Spinal cord (tissue), 10 donors: Measurements from ENCODE around the gene CAMK1D. TPM values are rescaled to one million over a fixed set of nuclear protein-coding genes. Genes with fewer than 3 reads are reported as not detected.

Source experiments
- DNase-seq, 6 donors: peaks; one replicate each; pipeline versions ENCODE4 v3.0.0 to v3.0.0-alpha.2; 2013 to 2015; ENCODE audit warnings: low spot score in 6 of 6, low read depth in 4 of 6
- H3K27ac ChIP-seq: one replicate; pipeline ENCODE4 v1.5.1; 2013; ENCODE audit warnings: low read depth, low read length, control low read depth
- H3K27me3 ChIP-seq: one replicate; pipeline ENCODE4 v1.6.1; 2013; ENCODE audit warnings: low read length; ENCODE audit not compliant: control insufficient read depth, insufficient read depth
- H3K36me3 ChIP-seq: one replicate; pipeline ENCODE4 v1.6.1; 2013; ENCODE audit warnings: low read length; ENCODE audit not compliant: control insufficient read depth, insufficient read depth
- H3K4me1 ChIP-seq: one replicate; pipeline ENCODE4 v1.6.1; 2013; ENCODE audit warnings: low read length; ENCODE audit not compliant: control insufficient read depth, insufficient read depth
- H3K4me3 ChIP-seq: one replicate; pipeline ENCODE4 v1.5.1; 2013; ENCODE audit warnings: low read depth, low read length, control low read depth
- H3K9me3 ChIP-seq: one replicate; pipeline ENCODE4 v1.6.1; 2013; ENCODE audit warnings: low read length; ENCODE audit not compliant: control insufficient read depth, insufficient read depth
- WGBS: methylation state at CpG from one replicate; pipeline ENCODE4 v1.1.5; 2013; ENCODE audit warnings: missing lambda C conversion rate; ENCODE audit not compliant: insufficient coverage; 5-methylcytosine and 5-hydroxymethylcytosine counted together
- polyA plus RNA-seq, 2 donors: library from polyadenylated mRNA; unstranded; fragments of 120-200 nt; gene quantifications; one replicate each; pipeline ENCODE4 v1.2.1, GENCODE V29; 2013; ENCODE audit not compliant: insufficient read length in 2 of 2
- total RNA-seq, 2 donors: library from RNA; depleted of rRNA in 1 of 2; stranded (reverse); fragments of 120-200 nt in 1 of 2; fragments of >200 nt in 1 of 2; gene quantifications; one replicate each; pipeline versions ENCODE4 v1.2.3 to v1.2.4, GENCODE V29; 2013 to 2014
- donor health status: healthy.

CAMK1D gene
- total and polyA plus RNA-seq, 4 donors: 25.2 to 39.0 (median 33.9) TPM

DNA sequence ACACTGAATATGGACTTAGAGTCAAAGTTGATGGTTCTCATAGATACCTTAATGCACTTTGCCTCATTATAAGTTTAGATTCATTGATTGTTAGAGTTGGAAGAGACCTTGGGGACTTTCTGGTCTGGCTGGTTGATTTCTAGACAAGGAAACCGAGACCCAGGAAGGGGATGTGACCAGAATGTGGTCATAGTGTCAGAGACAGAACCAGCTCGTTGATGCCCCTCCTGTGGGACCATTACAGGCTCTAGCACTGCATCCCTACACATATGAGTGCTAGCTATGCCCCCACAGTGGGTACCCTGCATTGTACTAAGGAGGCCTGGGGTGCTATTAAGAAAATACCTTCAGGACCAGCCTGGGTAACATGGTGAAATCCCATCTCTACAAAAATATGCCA lies 306.6 kb downstream of the CAMK1D start:
- H3K4me1 ChIP-seq: peaks cover 3% of the 10 kb centered on the region
- peaks cover 3% of the 10 kb centered on the region for H3K9me3 ChIP-seq
- no peaks in the 10 kb centered on the region for H3K27me3 ChIP-seq
- no CpG with 5 or more reads among the region's 2 CpGs for WGBS
- H3K27ac ChIP-seq: no peak overlapping the region
- no peak for DNase-seq
- H3K4me3 ChIP-seq: no peak overlapping the region
- no peaks in the 10 kb centered on the region for H3K36me3 ChIP-seq

DNA sequence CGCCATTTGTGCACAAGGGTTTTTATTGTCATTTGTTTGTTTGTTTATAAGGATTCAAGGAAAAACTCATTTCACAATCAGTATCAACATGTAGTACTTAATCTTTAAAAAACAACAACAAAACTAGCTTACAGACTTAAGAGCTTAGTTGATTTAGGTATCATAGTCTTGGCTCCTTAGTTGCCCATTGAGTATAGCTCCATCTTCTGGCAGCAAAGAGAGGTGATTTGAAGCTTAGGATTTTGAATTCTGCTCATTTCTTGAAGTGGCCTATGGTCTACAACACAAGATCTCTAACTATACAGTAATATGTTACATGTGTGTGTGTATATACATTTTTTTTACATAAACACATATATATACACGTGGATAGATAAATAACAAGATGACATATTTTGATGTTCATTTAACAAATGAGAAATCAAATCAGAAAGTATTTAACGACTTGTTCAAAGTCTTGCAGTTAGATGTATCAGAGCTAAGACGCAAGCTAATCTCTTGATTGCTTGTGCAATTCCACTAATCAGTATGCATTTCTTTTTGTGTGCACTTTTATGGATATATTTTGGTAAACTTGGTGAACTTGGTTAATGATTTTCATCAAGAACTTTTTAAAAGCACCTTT lies 307.3 kb downstream of the CAMK1D start:
- Histone ChIP-seq H3K27ac (no peak overlapping the region), H3K4me3 (no peak overlapping the region), H3K4me1 (peaks cover 3% of the 10 kb centered on the region), H3K36me3 (no peaks in the 10 kb centered on the region), H3K9me3 (peaks cover 3% of the 10 kb centered on the region), H3K27me3 (no peaks in the 10 kb centered on the region)
- 83% methylated on average over 1 of the region's 4 CpGs for WGBS
- DNase-seq: peak in 1 of 6 donors; percentile 63

DNA sequence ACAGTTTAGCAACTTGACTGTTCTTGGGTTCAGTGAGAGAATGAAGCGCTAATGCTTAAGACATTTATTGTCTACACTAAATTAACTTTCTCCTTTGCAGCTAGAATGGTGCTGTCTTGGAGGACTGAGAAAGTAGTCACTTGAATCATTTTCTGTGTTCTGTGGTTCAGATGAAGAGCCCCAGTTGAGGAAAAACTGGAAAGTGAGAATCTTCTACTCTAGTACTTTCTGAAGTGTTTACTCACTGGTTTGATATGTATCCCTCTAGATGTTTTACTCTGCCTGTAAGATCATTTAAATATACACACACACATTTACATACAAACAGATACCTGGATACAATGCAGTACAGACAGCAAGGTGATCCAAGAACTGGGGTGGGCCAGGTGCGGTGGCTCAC lies 308.1 kb downstream of the CAMK1D start:
- DNase-seq: no peak
- Histone ChIP-seq H3K4me3 (no peak overlapping the region), H3K27ac (no peak overlapping the region), H3K36me3 (no peaks in the 10 kb centered on the region), H3K27me3 (no peaks in the 10 kb centered on the region), H3K9me3 (peaks cover 3% of the 10 kb centered on the region), H3K4me1 (peaks cover 3% of the 10 kb centered on the region)
- WGBS: no CpG with 5 or more reads among the region's 2 CpGs

DNA sequence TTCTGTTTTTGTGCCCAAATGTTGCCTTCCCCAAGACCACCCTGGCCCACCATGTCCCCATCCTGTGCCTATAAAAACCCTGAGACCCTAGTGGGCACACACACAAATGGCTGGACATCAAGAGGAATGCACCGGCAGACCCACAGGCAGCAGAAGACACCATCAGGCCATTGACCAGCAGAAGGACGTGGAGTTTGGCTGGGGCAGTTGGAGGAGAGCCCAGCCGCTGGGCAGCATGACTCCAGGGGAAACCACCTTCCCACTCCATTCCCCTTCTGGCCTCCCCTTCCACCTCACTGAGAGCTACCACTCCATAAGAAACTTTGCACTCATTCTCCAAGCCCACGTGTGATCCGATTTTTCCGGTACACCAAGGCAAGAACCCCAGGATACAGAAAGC lies 309.2 kb downstream of the CAMK1D start:
- WGBS: 86% methylated on average over 1 of the region's 6 CpGs
- H3K27ac ChIP-seq: no peak overlapping the region
- no peak for DNase-seq

DNA sequence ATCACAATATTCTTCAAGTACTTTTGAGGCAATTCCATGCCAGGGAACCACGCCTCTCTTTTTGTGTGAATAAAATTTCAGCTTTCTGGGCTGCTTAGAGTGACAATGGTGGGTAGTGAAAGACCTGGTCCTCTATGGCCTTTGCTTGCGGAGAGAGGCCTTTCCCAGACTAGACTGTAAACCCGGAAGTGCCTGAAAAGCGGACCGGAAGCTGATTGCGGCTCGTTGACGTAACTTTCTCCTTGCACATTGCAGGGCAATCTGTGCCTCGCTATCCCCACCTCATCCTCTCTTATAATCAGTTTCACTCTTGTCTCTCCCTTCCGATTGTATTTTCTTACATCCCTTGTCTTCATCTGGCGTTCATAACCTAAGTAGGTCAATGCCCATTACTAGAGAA lies 310.4 kb downstream of the CAMK1D start:
- Histone ChIP-seq H3K9me3 (no peaks in the 10 kb centered on the region), H3K4me1 (peaks cover 3% of the 10 kb centered on the region), H3K36me3 (no peaks in the 10 kb centered on the region), H3K4me3 (no peak overlapping the region), H3K27me3 (no peaks in the 10 kb centered on the region), H3K27ac (no peak overlapping the region)
- 93% methylated on average over 8 of the region's 11 CpGs for WGBS
- no peak for DNase-seq

More for the DNA sequence above, 309.2 kb downstream of the CAMK1D start:
- Histone ChIP-seq H3K4me1 (peaks cover 3% of the 10 kb centered on the region), H3K9me3 (peaks cover 3% of the 10 kb centered on the region), H3K36me3 (no peaks in the 10 kb centered on the region), H3K4me3 (no peak overlapping the region), H3K27me3 (no peaks in the 10 kb centered on the region)

DNA sequence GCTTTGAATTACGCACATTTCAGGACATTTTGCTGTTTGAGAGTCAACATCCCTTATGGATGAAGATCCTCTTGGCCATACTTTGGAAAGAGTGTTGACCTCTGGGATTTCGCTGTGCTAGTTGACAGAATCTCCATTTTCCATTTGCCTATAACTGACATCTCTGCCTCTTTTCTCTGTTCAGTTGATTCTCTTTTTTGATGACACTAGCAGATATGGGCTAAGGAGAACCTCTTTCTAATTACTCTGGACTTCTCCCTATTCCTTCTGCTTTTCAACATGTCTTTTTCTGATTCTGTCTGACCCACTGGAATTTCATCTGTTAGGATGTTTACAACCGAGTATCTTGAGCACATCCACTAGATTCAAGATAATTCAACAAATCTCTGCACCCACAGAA lies 311.5 kb downstream of the CAMK1D start:
- 100% methylated on average over 1 of the region's 3 CpGs for WGBS
- no peak overlapping the region for H3K4me3 ChIP-seq
- no peak overlapping the region for H3K27ac ChIP-seq
- H3K9me3 ChIP-seq: no peaks in the 10 kb centered on the region
- H3K36me3 ChIP-seq: no peaks in the 10 kb centered on the region
- H3K27me3 ChIP-seq: no peaks in the 10 kb centered on the region
- no peak for DNase-seq
- H3K4me1 ChIP-seq: peaks cover 3% of the 10 kb centered on the region

DNA sequence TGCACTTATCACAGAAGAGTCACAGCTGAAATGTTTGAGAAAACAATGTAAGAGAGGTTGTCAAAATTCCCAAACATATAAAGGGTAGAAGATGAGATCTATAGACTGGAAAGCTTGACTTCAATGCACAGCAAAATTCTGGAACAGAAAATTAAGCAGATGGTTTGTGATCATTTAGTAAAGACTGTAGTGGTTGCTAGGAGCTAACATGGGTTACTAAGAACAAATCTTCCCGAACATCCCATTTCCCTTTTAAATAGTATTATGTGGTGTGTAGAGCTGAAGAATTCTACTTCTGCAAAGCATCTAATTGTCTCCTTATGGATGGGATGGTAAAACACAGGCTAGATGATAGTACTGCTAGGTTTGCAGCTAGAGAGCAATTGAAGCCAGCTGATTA lies 312.3 kb downstream of the CAMK1D start:
- H3K4me3 ChIP-seq: no peak overlapping the region
- H3K9me3 ChIP-seq: no peaks in the 10 kb centered on the region
- no peaks in the 10 kb centered on the region for H3K27me3 ChIP-seq
- H3K4me1 ChIP-seq: peaks cover 3% of the 10 kb centered on the region
- no peak overlapping the region for H3K27ac ChIP-seq
- DNase-seq: peak in 2 of 6 donors; percentile 88
- no CpG with 5 or more reads among the region's 1 CpG for WGBS
- H3K36me3 ChIP-seq: no peaks in the 10 kb centered on the region

DNA sequence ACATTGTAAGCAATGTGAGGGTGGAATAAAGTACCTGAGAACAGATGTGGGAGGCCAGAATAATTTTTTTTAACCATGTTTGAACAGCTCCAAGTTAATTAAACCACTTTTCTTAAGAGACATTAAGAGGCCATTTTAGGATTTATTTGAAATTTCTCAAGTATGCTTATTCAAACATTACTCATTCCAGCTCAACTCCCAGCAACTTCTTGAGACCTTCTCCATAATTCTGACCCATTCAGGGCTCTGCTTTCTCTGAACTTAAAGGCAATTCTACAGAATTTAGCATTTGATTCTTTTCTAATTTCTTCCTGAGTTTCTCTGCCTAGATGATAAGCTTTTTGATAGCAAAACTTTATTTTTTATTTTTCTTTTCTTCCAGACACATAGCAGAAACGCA lies 314.5 kb downstream of the CAMK1D start:
- H3K4me1 ChIP-seq: peaks cover 2% of the 10 kb centered on the region
- H3K27ac ChIP-seq: no peak overlapping the region
- no peak for DNase-seq
- H3K36me3 ChIP-seq: no peaks in the 10 kb centered on the region
- no peak overlapping the region for H3K4me3 ChIP-seq
- H3K9me3 ChIP-seq: no peaks in the 10 kb centered on the region
- H3K27me3 ChIP-seq: no peaks in the 10 kb centered on the region
- WGBS: no CpG with 5 or more reads among the region's 1 CpG

DNA sequence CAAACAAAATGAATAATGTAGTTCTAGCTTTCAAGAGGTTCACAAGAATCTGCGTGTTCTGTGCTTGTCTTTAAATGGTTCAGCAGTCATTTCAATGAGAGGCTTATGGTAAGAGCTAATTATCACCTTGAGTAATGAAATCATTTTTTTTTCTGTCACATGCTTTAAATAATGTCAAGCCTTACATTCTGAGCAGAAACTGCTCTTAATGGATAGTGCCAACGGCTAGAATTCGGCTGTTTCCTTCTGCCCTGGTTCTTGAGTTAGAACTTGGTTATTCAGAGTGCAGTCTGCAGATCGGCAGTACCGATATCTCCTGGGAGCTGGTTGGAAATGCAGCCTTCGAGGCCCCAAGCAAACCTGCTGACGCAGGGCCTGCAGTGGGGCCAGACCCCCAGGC lies 316.2 kb downstream of the CAMK1D start:
- no peaks in the 10 kb centered on the region for H3K4me1 ChIP-seq
- DNase-seq: no peak
- no peak overlapping the region for H3K4me3 ChIP-seq
- H3K27me3 ChIP-seq: no peaks in the 10 kb centered on the region
- H3K9me3 ChIP-seq: no peaks in the 10 kb centered on the region
- no peak overlapping the region for H3K27ac ChIP-seq
- no peaks in the 10 kb centered on the region for H3K36me3 ChIP-seq
- WGBS: 68% methylated on average over 6 of the region's 7 CpGs

DNA sequence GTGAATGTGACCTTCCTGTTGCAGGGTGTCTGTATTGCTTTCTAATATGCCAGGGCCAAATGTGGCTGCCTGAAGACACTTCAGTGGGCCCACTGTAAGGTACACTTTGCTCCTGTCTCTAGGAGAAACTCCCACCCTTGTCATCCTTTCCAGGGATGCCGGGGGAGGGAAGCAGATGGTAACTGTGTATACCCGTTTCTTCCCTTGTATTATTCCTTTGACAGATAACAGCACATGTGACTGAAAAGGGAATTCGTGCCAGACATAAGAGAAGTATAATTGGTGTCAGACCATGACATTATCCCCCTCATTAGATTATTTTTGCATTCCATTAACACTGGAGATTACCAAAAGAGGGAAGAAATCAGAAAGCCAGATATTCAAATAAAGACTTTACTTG lies 317.7 kb downstream of the CAMK1D start:
- no peak overlapping the region for H3K27ac ChIP-seq

More for the DNA sequence above, 317.7 kb downstream of the CAMK1D start:
- no CpG with 5 or more reads among the region's 3 CpGs for WGBS
- Histone ChIP-seq H3K9me3 (no peaks in the 10 kb centered on the region), H3K4me3 (no peak overlapping the region), H3K36me3 (no peaks in the 10 kb centered on the region), H3K27me3 (no peaks in the 10 kb centered on the region), H3K4me1 (no peaks in the 10 kb centered on the region)
- DNase-seq: peak in 1 of 6 donors; percentile 67
